HEK293 (cell line): Measurements from ENCODE around the gene RPS18.
"Not testable (repeated sequence)": the region's sequence is repeated elsewhere in the genome, so short reads cannot be mapped to it uniquely, and the experiment has no call there.

Experiments used
- CTCF ChIA-PET: fragments of 350-600 bp; formaldehyde crosslinking; extraction: SDS; loops from one replicate; lab custom pipeline; 2021; ENCODE audit warnings: antibody characterized with exemption; lab: Yijun Ruan, JAX
- POLR2A ChIA-PET: fragments of 300-600 bp; formaldehyde crosslinking; extraction: SDS; loops from one replicate; lab custom pipeline; 2020; ENCODE audit warnings: antibody characterized with exemption, inconsistent platforms; lab: Yijun Ruan, JAX
- H3K27ac ChIP-seq: fragments of 200-500 bp; sonication (Bioruptor generic); 2 replicates; pipeline ENCODE4 v1.5.1; 2014; ENCODE audit warnings: low read depth, low read length, control low read depth, inconsistent platforms; ENCODE audit errors: extremely low read depth
- H3K36me3 ChIP-seq, 2 experiments: fragments of 200-500 bp in 1 of 2; sonication (Bioruptor generic) in 1 of 2; 1 replicate in 1 of 2; 2 replicates in 1 of 2; pipeline ENCODE4 v1.5.1; 2014 to 2017; ENCODE audit warnings: inconsistent platforms in 2 of 2, low read length in 2 of 2; ENCODE audit not compliant: control insufficient read depth in 2 of 2, insufficient read depth in 1 of 2
- H3K4me1 ChIP-seq: fragments of 200-500 bp; sonication (Bioruptor generic); 2 replicates; pipeline ENCODE4 v1.5.1; 2014; ENCODE audit warnings: mild to moderate bottlenecking, low read length, inconsistent platforms; ENCODE audit not compliant: control insufficient read depth, insufficient read depth
- H3K4me3 ChIP-seq: 2 replicates; pipeline ENCODE4 v1.5.1; 2011; ENCODE audit warnings: low read depth, mild to moderate bottlenecking, control low read depth, low read length, moderate library complexity
- H3K9me3 ChIP-seq: fragments of 200-500 bp; sonication (Bioruptor generic); 2 replicates; pipeline ENCODE4 v1.5.1; 2014; ENCODE audit warnings: low read depth, low read length, inconsistent platforms; ENCODE audit not compliant: control insufficient read depth, insufficient read depth
- ATF2 ChIP-seq: fragments of 450-650 bp; formaldehyde crosslinking; IDR thresholded peaks from 2 replicates; pipeline ENCODE4 v1.5.1; 2016; ENCODE audit warnings: missing biosample characterization, missing genetic modification characterization, low read depth
- ELK4 ChIP-seq: IDR thresholded peaks from 2 replicates; pipeline ENCODE4 v1.6.1; 2011; ENCODE audit warnings: mild to moderate bottlenecking, low read depth, low read length, borderline replicate concordance
- GLIS2 ChIP-seq: fragments of 450-650 bp; formaldehyde crosslinking; IDR thresholded peaks from 2 replicates; pipeline ENCODE4 v1.5.1; 2016; ENCODE audit warnings: missing biosample characterization, missing genetic modification characterization
- KLF7 ChIP-seq: fragments of 450-650 bp; formaldehyde crosslinking; IDR thresholded peaks from 2 replicates; pipeline ENCODE4 v1.5.1; 2016; ENCODE audit warnings: missing biosample characterization, missing genetic modification characterization, borderline replicate concordance
- PATZ1 ChIP-seq: fragments of 450-650 bp; formaldehyde crosslinking; IDR thresholded peaks from 2 replicates; pipeline ENCODE4 v1.5.1; 2016; ENCODE audit warnings: missing biosample characterization, missing genetic modification characterization
- SALL2 ChIP-seq: fragments of 450-650 bp; formaldehyde crosslinking; IDR thresholded peaks from 2 replicates; pipeline ENCODE4 v1.5.0; 2017; ENCODE audit warnings: missing biosample characterization, mild to moderate bottlenecking, missing genetic modification characterization, borderline replicate concordance
- SCRT2 ChIP-seq: fragments of 450-650 bp; formaldehyde crosslinking; IDR thresholded peaks from 2 replicates; pipeline ENCODE4 v1.5.1; 2016; ENCODE audit warnings: missing biosample characterization, missing genetic modification characterization
- ZNF121 ChIP-seq: fragments of 450-650 bp; formaldehyde crosslinking; IDR thresholded peaks from 2 replicates; pipeline ENCODE4 v1.5.1; 2016; ENCODE audit warnings: missing biosample characterization, missing genetic modification characterization
- ZNF133 ChIP-seq: fragments of 450-650 bp; formaldehyde crosslinking; IDR thresholded peaks from 2 replicates; pipeline ENCODE4 v1.5.1; 2016; ENCODE audit warnings: missing biosample characterization, missing genetic modification characterization
- ZNF175 ChIP-seq: fragments of 450-650 bp; formaldehyde crosslinking; IDR thresholded peaks from 2 replicates; pipeline ENCODE4 v1.5.1; 2016; ENCODE audit warnings: missing biosample characterization, missing genetic modification characterization
- ZNF24 ChIP-seq: fragments of 450-650 bp; formaldehyde crosslinking; IDR thresholded peaks from 2 replicates; pipeline ENCODE4 v1.5.1; 2016; ENCODE audit warnings: missing biosample characterization, missing genetic modification characterization
- ZNF274 ChIP-seq, 2 experiments: fragments of 200-500 bp in 1 of 2; fragments of 450-650 bp in 1 of 2; sonication (Bioruptor generic) in 1 of 2; formaldehyde crosslinking in 1 of 2; IDR thresholded peaks; 2 replicates each; pipeline versions ENCODE4 v1.5.1 to v1.6.1; 2014 to 2016; ENCODE audit warnings: borderline replicate concordance in 1 of 2, inconsistent platforms in 1 of 2, low read length in 1 of 2, missing biosample characterization in 1 of 2, missing genetic modification characterization in 1 of 2
- ZNF292 ChIP-seq: fragments of 450-650 bp; formaldehyde crosslinking; IDR thresholded peaks from 2 replicates; pipeline ENCODE4 v1.5.1; 2016; ENCODE audit warnings: low read depth, missing biosample characterization, missing genetic modification characterization, borderline replicate concordance
- ZNF600 ChIP-seq: fragments of 450-650 bp; formaldehyde crosslinking; IDR thresholded peaks from 2 replicates; pipeline ENCODE4 v1.5.1; 2016; ENCODE audit warnings: missing biosample characterization, missing genetic modification characterization
- ZNF623 ChIP-seq: fragments of 450-650 bp; formaldehyde crosslinking; IDR thresholded peaks from 2 replicates; pipeline ENCODE4 v1.5.1; 2016; ENCODE audit warnings: missing biosample characterization, missing genetic modification characterization
- ZNF629 ChIP-seq: fragments of 450-650 bp; formaldehyde crosslinking; IDR thresholded peaks from 2 replicates; pipeline ENCODE4 v1.5.1; 2017; ENCODE audit warnings: missing biosample characterization, missing genetic modification characterization
- ZNF692 ChIP-seq: fragments of 450-650 bp; formaldehyde crosslinking; IDR thresholded peaks from 2 replicates; pipeline ENCODE4 v1.5.1; 2016; ENCODE audit warnings: missing biosample characterization, missing genetic modification characterization
- ZNF843 ChIP-seq: fragments of 450-650 bp; formaldehyde crosslinking; IDR thresholded peaks from 2 replicates; pipeline ENCODE4 v1.5.1; 2016; ENCODE audit warnings: missing biosample characterization, missing genetic modification characterization

The RPS18 gene

GRCh38 chr6:33273924-33274902 is 2.3 kb downstream of the RPS18 start (continued):
- no peak for TF ChIP-seq ZNF692 (tag by site-specific recombination)
- no peak for TF ChIP-seq ZNF133 (tag by site-specific recombination)
- no peak for TF ChIP-seq SALL2 (tag by site-specific recombination)
- TF ChIP-seq ZNF121 (tag by site-specific recombination), result peak; percentile 92
- no peak for TF ChIP-seq ZNF623
- TF ChIP-seq ELK4, result no peak
- peak; percentile 54 for TF ChIP-seq SCRT2
- TF ChIP-seq ATF2 (tag by site-specific recombination), result 0 out of 2 replicates have a peak, but pooled peaks have one; percentile 52
- TF ChIP-seq ZNF843, result no peak
- no peak for TF ChIP-seq ZNF292 (tag by site-specific recombination)
- no peak for TF ChIP-seq ZNF274 (IDR thresholded peaks at IDR 0.05; ENCODE audit: low read length)
- no peak for TF ChIP-seq ZNF274 (tag by site-specific recombination; IDR thresholded peaks at IDR 0.05; ENCODE audit: borderline replicate concordance)
- TF ChIP-seq KLF7 (tag by site-specific recombination), result no peak
- 0 out of 2 replicates have a peak, but pooled peaks have one; percentile 12 for TF ChIP-seq ZNF629 (tag by site-specific recombination)
- TF ChIP-seq ZNF24 (tag by site-specific recombination), result no peak
- TF ChIP-seq ZNF175 (tag by site-specific recombination), result no peak

- ChIA-PET POLR2A (interaction anchor here (0.5 to 6.5 kb wide), 17 partner anchors 14 to 304 kb away, joined by 3 to 92 read pairs (median 6); partner anchors contain the start of genes CUTA, PFDN6, RGL2 and WDR46), CTCF (interaction anchor here (0.6 to 1.8 kb wide), 12 partner anchors 13 to 520 kb away, joined by 3 to 22 read pairs (median 4); partner anchors contain the start of genes CUTA, PFDN6, WDR46 and ZBTB22)
- not testable (repeated sequence) for H3K9me3 ChIP-seq
- 0 out of 2 replicates have a peak, but pooled peaks have one; percentile 23 for TF ChIP-seq ZNF600 (tag by site-specific recombination)
- TF ChIP-seq GLIS2 (tag by site-specific recombination), result peak; percentile 32; the same call in 1 of the 2 replicates
- TF ChIP-seq PATZ1 (tag by site-specific recombination), result peak; percentile 14; the same call in 1 of the 2 replicates
- Histone ChIP-seq H3K27ac (peak overlapping the region; percentile 79), H3K4me3 (peak overlapping the region; percentile 56; the same call in 1 of the 2 replicates), H3K36me3 (peaks cover 23 to 79% of the 10 kb centered on the region in 2 experiments), H3K4me1 (peaks cover 31% of the 10 kb centered on the region)
Observed at GRCh38 chr6:33275795-33276580, 4.1 kb downstream of the RPS18 start.
